RKO (cell line): ENCODE data around the gene CADM1.

Experiments used
- DNase-seq: peaks from one replicate; pipeline ENCODE4 v3.0.0-alpha.2; 2016; ENCODE audit warnings: low spot score

Gene CADM1

GRCh38 chr11:115279813-115280761, 224.1 kb downstream of the CADM1 start:
- no peak for DNase-seq

- DNase-seq, result no peak
These were observed 227.4 kb downstream of the CADM1 start for GRCh38 chr11:115276799-115277198.

- DNase-seq, result no peak
These were observed 228.0 kb downstream of the CADM1 start for GRCh38 chr11:115276191-115276590.

- no peak for DNase-seq
These were observed 229.2 kb downstream of the CADM1 start for GRCh38 chr11:115275045-115275444.

- no peak for DNase-seq
These were observed 231.3 kb downstream of the CADM1 start for GRCh38 chr11:115272925-115273324.

- no peak for DNase-seq
These were observed 232.6 kb downstream of the CADM1 start for GRCh38 chr11:115271643-115272042.

- DNase-seq, result no peak
These were observed 234.8 kb downstream of the CADM1 start for GRCh38 chr11:115269191-115269950.

GRCh38 chr11:115267871-115268270, 236.3 kb downstream of the CADM1 start:
- DNase-seq, result no peak

- no peak for DNase-seq
These were observed 236.9 kb downstream of the CADM1 start for GRCh38 chr11:115267238-115267781.

GRCh38 chr11:115266066-115266639, 238.1 kb downstream of the CADM1 start:
- DNase-seq, result no peak

GRCh38 chr11:115263799-115264656, 240.2 kb downstream of the CADM1 start:
- DNase-seq, result no peak

GRCh38 chr11:115258216-115258615, 246.0 kb downstream of the CADM1 start:
- no peak for DNase-seq

GRCh38 chr11:115257678-115258077, 246.5 kb downstream of the CADM1 start:
- DNase-seq, result no peak

- no peak for DNase-seq
These were observed 246.9 kb downstream of the CADM1 start for GRCh38 chr11:115257270-115257669.

GRCh38 chr11:115256397-115257197, 247.6 kb downstream of the CADM1 start:
- no peak for DNase-seq

- no peak for DNase-seq
These were observed 249.0 kb downstream of the CADM1 start for GRCh38 chr11:115255006-115255762.

- DNase-seq, result no peak
These were observed 253.1 kb downstream of the CADM1 start for GRCh38 chr11:115251126-115251525.

GRCh38 chr11:115249061-115249578, 255.1 kb downstream of the CADM1 start:
- no peak for DNase-seq

- no peak for DNase-seq
These were observed 256.3 kb downstream of the CADM1 start for GRCh38 chr11:115247953-115248352.

- DNase-seq, result no peak
These were observed 256.9 kb downstream of the CADM1 start for GRCh38 chr11:115247361-115247760.
